T-helper 2 cell (primary cell): ENCODE measurements around the gene CLEC6A.
"Not testable (repeated sequence)": the region's sequence is repeated elsewhere in the genome, so short reads cannot be mapped to it uniquely, and the experiment has no call there.

ENCODE experiments used
- DNase-seq, 5 experiments: peaks; one replicate each; pipeline versions ENCODE4 v3.0.0 to v3.0.0-alpha.2; 2012 to 2022

CLEC6A gene

DNA sequence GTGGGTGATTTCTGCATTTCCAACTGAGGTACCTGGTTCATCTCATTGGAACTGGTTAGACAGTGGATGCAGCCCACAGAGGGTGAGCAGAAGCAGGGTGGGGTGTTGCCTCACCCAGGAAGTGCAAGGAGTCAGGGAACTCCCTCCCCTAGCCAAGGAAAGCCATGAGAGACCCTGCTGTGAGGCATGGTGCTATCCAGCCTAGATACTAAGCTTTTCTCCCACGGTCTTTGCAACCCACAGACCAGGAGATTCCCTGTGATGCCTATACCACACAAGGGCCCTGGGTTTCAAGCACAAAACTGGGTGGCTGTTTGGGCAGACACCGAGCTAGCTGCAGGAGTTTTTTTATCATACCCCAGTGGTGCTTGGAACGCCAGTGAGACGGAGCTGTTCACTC, 39.9 kb downstream of the CLEC6A start:
- DNase-seq = not testable (repeated sequence)

DNA sequence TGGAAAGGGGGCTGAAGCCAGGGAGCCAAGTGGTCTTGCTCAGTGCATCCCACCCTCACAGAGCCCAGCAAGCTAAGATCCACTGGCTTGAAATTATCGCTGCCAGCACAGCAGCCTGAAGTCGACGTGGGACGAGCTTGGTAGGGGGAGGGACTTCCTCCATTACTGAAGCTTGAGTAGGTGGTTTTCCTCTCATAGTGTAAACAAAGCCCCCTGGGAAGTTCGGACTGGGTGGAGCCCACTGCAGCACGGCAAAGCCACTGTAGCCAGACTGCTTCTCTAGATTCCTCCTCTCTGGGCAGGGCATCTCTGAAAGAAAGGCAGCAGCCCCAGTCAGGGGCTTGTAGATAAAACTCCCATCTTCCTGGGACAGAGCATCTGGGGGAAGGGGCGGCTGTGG, 40.3 kb downstream of the CLEC6A start:
- not testable (repeated sequence) for DNase-seq

- no peak for DNase-seq
Observed at GRCh38 chr12:8499616-8500015, 43.9 kb downstream of the CLEC6A start.

GRCh38 chr12:8501720-8502119, 46.0 kb downstream of the CLEC6A start:
- DNase-seq = no peak

- no peak for DNase-seq
Observed at GRCh38 chr12:8504351-8504750, 48.6 kb downstream of the CLEC6A start.

- DNase-seq = no peak
Observed at GRCh38 chr12:8507596-8507995, 51.8 kb downstream of the CLEC6A start.

DNA sequence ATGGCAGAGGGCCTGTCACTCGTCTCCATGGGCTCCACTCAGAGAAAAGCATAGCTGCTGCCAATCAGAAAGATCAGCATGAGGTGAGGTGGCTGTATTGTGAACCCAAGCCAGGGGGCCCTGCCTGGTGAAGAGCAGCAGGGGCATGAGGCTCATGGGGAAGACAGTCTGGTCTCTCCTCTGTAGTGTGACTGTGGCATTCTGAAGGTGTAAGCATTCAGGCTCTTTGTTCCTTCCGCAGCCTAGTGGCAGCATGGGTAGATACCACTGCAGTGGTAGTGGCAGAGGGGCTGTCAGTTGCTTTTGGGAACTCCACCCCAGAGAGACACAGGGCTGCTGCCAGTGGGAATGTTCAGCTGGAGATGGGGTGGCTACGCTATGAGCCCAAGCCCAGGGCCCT, 52.5 kb downstream of the CLEC6A start:
- DNase-seq = no peak

GRCh38 chr12:8508910-8509841, 53.4 kb downstream of the CLEC6A start:
- DNase-seq = no peak

GRCh38 chr12:8513256-8513655, 57.5 kb downstream of the CLEC6A start, which contains the start of gene CLEC4D:
Gene CLEC4D (plus strand): TSS chr12:8513503. CDS start chr12:8513733, 230 bp downstream.
- DNase-seq = no peak

- no peak for DNase-seq
Observed at GRCh38 chr12:8517971-8518370, 62.2 kb downstream of the CLEC6A start.

DNA sequence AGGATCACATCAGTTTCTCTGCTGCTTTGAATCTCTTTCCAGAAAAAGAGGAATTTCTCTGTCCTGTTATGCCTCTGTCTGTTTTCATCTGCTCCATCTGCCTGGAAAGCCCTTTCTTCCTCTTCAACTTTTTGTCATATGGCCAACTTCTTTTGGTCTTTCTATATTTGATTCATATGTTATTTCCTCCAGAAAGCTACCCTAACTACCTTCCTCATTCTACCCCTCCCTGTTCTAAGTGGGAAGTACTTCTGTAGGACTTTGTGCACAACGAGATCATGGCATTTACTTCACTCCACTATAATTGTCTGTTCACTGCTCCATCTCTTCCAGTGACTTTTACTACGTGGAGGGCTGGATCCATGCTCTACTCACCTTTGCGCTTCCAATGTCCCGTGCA, 63.4 kb downstream of the CLEC6A start:
- DNase-seq = no peak

- DNase-seq = no peak
Observed at GRCh38 chr12:8527250-8528130, 71.7 kb downstream of the CLEC6A start.
